Measurements from ENCODE around the gene CATSPERE.
A peak's percentile ranks its signal among the peaks of the same experiment; 100 is the strongest.
"Not testable (repeated sequence)": the region's sequence is repeated elsewhere in the genome, so short reads cannot be mapped to it uniquely, and the experiment has no call there.

The CATSPERE gene

GRCh38 chr1:244664353-244664752, 203.3 kb downstream of the CATSPERE start:
- no peak for DNase-seq
- ATAC-seq = no peak

GRCh38 chr1:244665771-244666217, 204.7 kb downstream of the CATSPERE start:
- peak; percentile 32 for ATAC-seq

GRCh38 chr1:244666672-244667418, 205.8 kb downstream of the CATSPERE start:
- not testable (repeated sequence) for DNase-seq, ATAC-seq

More at GRCh38 chr1:244665771-244666217, 204.7 kb downstream of the CATSPERE start:
- DNase-seq = no peak

- ATAC-seq = no peak
- DNase-seq = no peak
Observed at GRCh38 chr1:244667797-244668196, 206.7 kb downstream of the CATSPERE start.

- no peak for ATAC-seq
- DNase-seq = no peak
Observed at GRCh38 chr1:244672946-244673682, 212.0 kb downstream of the CATSPERE start.

- DNase-seq = no peak
Observed at GRCh38 chr1:244674446-244674845, 213.4 kb downstream of the CATSPERE start.

GRCh38 chr1:244675167-244675566, 214.1 kb downstream of the CATSPERE start:
- DNase-seq (no peak), ATAC-seq (no peak)

More at GRCh38 chr1:244674446-244674845, 213.4 kb downstream of the CATSPERE start:
- ATAC-seq = no peak

- no peak for ATAC-seq
- DNase-seq = no peak
Observed at GRCh38 chr1:244678697-244679096, 217.6 kb downstream of the CATSPERE start.

- no peak for ATAC-seq
- no peak for DNase-seq
Observed at GRCh38 chr1:244680667-244681066, 219.6 kb downstream of the CATSPERE start.

- ATAC-seq, DNase-seq: not testable (repeated sequence)
Observed at GRCh38 chr1:244682087-244682486, 221.0 kb downstream of the CATSPERE start.
